A549 treated with AZD2906 at 1 μM for 4 hours (cell line): ENCODE results near the gene RPUSD2. TPM values are rescaled to one million over a fixed set of nuclear protein-coding genes. Genes with fewer than 3 reads are reported as not detected.

Experiments
- total RNA-seq: library from RNA; stranded (reverse); fragments of 200-300 nt; extraction: Qiagen RNA extraction; gene quantifications from 5 replicates; pipeline ENCODE4 v1.2.3, GENCODE V29; 2022

Gene RPUSD2
- 12.8 to 17.5 TPM (median 15.8 TPM) in 5 replicates for total RNA-seq

GRCh38 chr15:40569129-40569953 lies at the start of gene RPUSD2:
RPUSD2 (plus strand) TSS chr15:40569299; CDS start chr15:40569338, 39 bp downstream.

GRCh38 chr15:40564591-40565332 lies 4.3 kb upstream of the RPUSD2 start, which contains the start of gene CCDC32:
CCDC32 (minus strand) TSS chr15:40565042; CDS start chr15:40563015, 2,027 bp downstream.

GRCh38 chr15:40593588-40594428 lies 24.7 kb downstream of the RPUSD2 start, which contains the start of gene KNL1:
KNL1 (plus strand) TSS chr15:40594249; CDS start chr15:40602932, 8,683 bp downstream.

Other genes starting within 250 kb of the RPUSD2 start
- gene INAFM2, start 245.6 kb upstream of the RPUSD2 start, total RNA-seq: 5.7 to 7.8 TPM (median 6.6 TPM) in 5 replicates
- 19.1 to 21.4 TPM (median 20.8 TPM) in 5 replicates for gene CCDC9B, start 228.4 kb upstream of the RPUSD2 start, total RNA-seq
- gene PHGR1, start 218.3 kb upstream of the RPUSD2 start, total RNA-seq: not detected in 5 replicates
- 1.00 to 2.5 TPM (median 1.8 TPM) in 5 replicates for gene DISP2, start 211.1 kb upstream of the RPUSD2 start, total RNA-seq
- gene KNSTRN, start 186.6 kb upstream of the RPUSD2 start, total RNA-seq: 43.0 to 56.5 TPM (median 47.7 TPM) in 5 replicates
- 11.1 to 12.9 TPM (median 11.7 TPM) in 5 replicates for gene IVD, start 163.5 kb upstream of the RPUSD2 start, total RNA-seq
- 9.8 to 11.7 TPM (median 11.2 TPM) in 5 replicates for gene BAHD1, start 128.3 kb upstream of the RPUSD2 start, total RNA-seq
- gene CHST14, start 98.3 kb upstream of the RPUSD2 start, total RNA-seq: 12.9 to 20.9 TPM (median 19.1 TPM) in 5 replicates
- 11.0 to 22.3 TPM (median 13.3 TPM) in 5 replicates for gene CCDC32, start 4.3 kb upstream of the RPUSD2 start, total RNA-seq
- 5.3 to 8.2 TPM (median 6.1 TPM) in 5 replicates for gene KNL1, start 24.9 kb downstream of the RPUSD2 start, total RNA-seq
- gene RAD51, start 125.9 kb downstream of the RPUSD2 start, total RNA-seq: 17.9 to 21.0 TPM (median 20.6 TPM) in 5 replicates
- gene RMDN3, start 186.0 kb downstream of the RPUSD2 start, total RNA-seq: 20.7 to 22.6 TPM (median 21.8 TPM) in 5 replicates
- gene GCHFR, start 194.8 kb downstream of the RPUSD2 start, total RNA-seq: 7.1 to 9.5 TPM (median 8.3 TPM) in 5 replicates
- 0.03 to 0.06 TPM (median 0.04 TPM) in 4 of 5 replicates, not detected in the other for gene C15orf62, start 200.7 kb downstream of the RPUSD2 start, total RNA-seq
- 15.4 to 18.5 TPM (median 17.0 TPM) in 5 replicates for gene ZFYVE19, start 237.8 kb downstream of the RPUSD2 start, total RNA-seq
- gene DNAJC17, start 238.2 kb downstream of the RPUSD2 start, total RNA-seq: 19.6 to 25.2 TPM (median 23.2 TPM) in 5 replicates